ENCODE data around the gene CFAP119.
A peak's percentile ranks its signal among the peaks of the same experiment; 100 is the strongest.

Gene CFAP119

DNA sequence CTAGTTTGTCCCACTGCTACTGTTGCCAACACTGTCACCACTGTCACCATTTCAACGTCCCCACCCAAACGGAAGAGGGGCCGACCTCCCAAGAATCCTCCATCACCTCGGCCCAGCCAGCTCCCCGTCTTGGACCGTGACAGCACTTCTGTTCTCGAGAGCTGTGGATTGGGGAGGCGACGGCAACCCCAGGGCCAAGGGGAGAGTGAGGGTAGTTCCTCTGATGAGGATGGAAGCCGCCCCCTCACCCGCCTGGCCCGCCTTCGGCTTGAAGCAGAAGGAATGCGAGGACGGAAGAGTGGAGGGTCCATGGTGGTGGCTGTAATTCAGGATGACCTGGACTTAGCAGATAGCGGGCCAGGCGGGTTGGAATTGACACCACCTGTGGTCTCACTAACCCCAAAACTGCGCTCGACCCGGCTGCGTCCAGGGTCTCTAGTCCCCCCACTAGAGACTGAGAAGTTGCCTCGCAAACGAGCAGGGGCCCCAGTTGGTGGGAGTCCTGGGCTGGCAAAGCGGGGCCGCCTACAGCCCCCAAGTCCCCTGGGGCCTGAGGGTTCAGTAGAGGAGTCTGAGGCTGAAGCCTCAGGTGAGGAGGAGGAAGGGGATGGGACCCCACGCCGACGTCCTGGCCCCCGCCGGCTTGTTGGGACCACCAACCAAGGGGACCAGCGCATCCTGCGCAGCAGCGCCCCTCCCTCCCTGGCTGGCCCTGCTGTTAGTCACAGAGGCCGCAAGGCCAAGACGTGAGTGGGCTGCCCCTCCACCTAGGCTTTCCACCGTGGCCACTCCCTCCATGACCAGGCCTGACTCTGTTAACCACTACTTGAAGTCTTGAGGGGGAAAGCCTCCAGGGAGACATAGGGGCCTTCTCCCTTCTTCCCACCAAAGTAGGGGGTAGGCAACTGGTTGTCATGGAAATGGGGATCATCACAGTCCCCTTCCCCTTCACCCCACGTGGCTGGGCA lies 22.6 kb downstream of the CFAP119 start:
- no peak for DNase-seq

DNA sequence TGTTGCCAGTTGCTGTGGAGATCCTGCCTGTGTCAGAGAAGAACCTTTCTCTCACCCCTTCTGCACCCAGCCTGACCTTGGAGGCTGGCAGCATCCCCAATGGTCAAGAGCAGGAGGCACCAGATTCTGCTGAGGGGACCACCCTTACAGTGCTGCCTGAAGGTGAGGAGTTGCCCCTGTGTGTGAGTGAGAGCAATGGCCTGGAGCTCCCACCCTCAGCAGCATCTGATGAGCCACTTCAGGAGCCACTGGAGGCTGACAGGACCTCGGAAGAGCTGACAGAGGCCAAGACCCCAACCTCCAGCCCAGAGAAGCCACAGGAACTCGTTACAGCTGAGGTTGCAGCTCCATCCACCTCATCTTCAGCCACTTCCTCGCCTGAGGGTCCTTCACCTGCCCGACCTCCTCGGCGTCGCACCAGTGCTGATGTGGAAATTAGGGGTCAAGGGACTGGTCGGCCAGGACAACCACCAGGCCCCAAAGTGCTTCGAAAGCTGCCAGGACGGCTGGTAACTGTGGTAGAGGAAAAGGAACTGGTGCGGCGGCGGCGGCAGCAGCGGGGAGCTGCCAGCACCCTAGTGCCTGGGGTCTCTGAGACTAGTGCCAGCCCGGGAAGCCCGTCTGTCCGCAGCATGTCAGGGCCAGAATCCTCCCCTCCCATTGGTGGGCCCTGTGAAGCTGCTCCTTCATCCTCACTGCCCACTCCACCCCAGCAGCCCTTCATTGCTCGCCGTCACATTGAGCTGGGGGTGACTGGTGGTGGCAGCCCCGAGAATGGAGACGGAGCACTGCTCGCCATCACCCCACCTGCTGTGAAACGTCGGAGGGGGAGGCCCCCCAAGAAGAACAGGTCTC lies 23.8 kb downstream of the CFAP119 start:
- DNase-seq: no peak

- DNase-seq: no peak
Measured at GRCh38 chr16:30736995-30737793, 24.7 kb downstream of the CFAP119 start.

DNA sequence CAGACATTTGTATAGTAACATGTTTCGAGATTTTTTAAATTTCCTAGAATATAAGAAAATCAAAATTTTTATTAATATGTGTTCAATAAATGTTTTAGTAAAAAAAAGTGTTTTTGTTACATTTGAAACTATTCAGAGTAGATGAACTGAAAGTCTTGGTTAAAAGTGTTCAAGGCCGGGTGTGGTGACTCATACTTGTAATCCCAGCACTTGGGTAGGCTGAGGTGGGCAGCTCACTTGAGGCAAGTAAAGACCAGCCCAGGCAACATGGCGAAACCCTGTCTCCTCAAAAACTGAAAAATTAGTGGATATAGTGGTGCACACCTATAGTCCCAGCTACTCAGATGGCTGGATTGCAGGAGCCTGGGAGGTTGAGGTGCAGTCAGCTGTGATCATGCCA lies 30.5 kb downstream of the CFAP119 start:
- DNase-seq: no peak

GRCh38 chr16:30728899-30729672 lies 32.8 kb downstream of the CFAP119 start:
- no peak for DNase-seq

GRCh38 chr16:30728321-30728720 lies 33.5 kb downstream of the CFAP119 start:
- DNase-seq: no peak

- no peak for DNase-seq
Measured at GRCh38 chr16:30725418-30725792, 36.5 kb downstream of the CFAP119 start.

GRCh38 chr16:30724641-30725417 lies 37.0 kb downstream of the CFAP119 start:
- no peak for DNase-seq

DNA sequence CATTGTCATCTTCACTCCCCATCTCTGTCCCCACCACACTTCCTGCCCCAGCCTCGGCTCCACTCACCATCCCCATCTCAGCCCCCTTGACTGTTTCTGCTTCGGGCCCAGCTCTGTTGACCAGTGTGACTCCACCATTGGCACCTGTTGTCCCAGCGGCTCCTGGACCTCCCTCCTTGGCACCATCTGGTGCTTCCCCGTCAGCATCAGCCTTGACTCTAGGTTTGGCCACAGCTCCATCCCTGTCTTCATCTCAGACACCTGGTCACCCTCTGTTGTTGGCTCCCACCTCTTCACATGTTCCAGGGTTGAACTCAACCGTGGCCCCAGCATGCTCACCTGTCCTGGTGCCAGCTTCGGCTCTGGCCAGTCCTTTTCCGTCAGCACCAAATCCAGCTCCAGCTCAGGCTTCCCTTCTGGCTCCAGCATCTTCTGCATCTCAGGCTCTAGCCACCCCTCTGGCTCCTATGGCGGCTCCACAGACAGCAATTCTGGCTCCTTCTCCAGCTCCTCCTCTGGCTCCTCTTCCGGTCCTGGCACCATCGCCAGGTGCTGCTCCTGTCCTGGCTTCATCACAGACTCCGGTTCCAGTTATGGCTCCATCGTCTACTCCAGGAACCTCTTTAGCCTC lies 38.0 kb downstream of the CFAP119 start:
- DNase-seq: no peak

- DNase-seq: no peak
Measured at GRCh38 chr16:30722916-30723315, 38.9 kb downstream of the CFAP119 start.

GRCh38 chr16:30722443-30722842 lies 39.4 kb downstream of the CFAP119 start:
- DNase-seq: no peak

DNA sequence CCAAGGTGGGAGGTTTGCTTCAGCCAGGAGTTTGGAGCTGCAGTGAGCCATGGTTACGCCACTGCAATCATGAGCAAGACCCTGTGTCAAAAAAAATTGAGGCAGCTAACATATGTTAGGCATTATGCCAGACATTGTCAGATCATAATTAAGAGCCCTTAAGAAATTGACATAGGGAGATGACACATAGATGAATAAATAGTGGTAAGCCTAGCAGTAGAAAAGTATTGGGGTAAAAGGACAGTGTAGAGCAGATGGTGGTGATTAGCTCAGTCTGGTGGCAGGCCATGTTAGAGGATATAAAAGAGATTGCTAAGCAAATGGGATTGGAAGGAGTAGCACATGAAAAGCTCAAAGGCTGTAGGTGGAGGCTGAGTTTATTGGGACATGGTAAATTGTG lies 40.3 kb downstream of the CFAP119 start:
- peak; percentile 50 to 84 for DNase-seq

DNA sequence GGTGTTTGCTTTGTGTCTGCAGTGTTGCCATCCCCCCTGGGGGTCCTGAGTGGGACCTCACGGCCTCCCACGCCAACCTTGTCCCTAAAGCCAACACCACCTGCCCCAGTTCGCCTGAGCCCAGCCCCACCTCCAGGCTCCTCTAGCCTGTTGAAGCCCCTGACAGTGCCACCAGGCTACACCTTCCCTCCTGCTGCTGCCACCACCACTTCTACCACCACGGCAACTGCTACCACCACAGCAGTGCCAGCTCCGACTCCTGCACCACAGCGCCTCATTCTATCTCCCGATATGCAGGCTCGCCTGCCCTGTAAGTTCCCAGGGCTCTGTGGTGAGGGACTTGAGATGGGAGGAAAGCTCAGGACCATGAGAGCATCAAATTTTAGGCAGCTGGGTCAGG lies 40.7 kb downstream of the CFAP119 start:
- no peak for DNase-seq

- DNase-seq: no peak
Measured at GRCh38 chr16:30720694-30721093, 41.2 kb downstream of the CFAP119 start.

DNA sequence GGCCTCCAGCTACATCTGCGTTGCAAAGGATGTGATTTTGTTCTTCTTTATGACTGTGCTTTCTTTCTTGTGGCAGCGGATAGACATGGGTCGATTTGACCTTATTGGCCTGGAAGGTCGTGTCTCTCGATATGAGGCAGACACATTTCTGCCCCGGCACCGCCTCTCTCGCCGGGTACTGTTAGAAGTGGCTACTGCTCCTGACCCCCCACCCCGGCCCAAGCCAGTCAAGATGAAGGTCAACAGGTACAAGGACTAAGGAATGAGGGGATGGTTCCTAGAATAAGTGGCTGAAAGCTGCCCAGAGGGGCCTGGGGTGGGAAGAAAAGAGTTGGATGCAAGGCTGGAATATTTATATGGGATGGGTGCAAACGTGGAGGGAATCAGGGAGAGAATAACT lies 41.8 kb downstream of the CFAP119 start:
- DNase-seq: no peak

DNA sequence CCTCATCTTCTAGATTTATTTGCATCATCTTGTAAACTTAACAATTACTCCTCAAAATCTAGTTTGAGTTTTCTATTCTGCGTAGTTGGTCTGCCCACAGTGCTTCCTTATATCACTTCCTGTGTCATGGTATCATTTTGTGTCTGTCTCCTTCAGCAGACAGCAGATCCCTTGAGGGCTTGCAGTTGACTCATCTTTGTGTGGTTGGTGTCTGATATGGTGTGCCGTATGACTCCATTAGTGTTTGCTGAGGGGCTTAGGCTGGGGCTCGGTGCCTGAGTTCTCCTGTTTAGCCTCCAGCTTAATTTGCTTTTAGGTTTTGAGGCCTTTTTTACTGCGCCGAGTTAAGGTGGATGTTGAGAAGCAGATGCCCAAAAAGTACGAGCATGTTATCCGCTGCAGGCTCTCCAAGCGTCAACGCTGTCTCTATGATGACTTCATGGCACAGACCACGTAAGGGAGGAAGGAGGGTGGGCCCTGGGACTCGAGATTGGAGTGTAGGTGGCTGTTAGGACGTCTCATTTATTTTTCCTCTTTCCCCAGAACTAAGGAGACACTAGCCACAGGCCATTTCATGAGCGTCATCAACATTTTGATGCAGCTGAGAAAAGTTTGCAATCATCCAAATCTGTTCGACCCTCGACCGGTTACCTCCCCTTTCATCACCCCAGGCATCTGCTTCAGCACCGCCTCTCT lies 46.0 kb downstream of the CFAP119 start:
- DNase-seq: no peak

DNA sequence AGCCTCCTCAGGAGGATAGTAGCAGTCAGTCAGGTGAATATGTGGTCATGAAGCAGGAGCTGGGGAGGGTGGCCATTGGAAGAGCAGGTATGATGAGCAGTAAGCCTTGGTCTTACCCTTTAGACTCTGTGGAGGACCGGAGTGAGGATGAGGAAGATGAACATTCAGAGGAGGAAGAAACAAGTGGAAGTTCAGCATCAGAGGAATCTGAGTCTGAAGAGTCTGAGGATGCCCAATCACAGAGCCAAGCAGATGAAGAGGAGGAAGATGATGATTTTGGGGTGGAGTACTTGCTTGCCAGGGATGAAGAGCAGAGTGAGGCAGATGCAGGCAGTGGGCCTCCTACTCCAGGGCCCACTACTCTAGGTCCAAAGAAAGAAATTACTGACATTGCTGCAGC lies 50.1 kb downstream of the CFAP119 start:
- no peak for DNase-seq

- no peak for DNase-seq
Measured at GRCh38 chr16:30710971-30711370, 50.9 kb downstream of the CFAP119 start.

All from NCI-H524 (cell line).